Erythroblast (primary cell): ENCODE measurements around the gene IARS2.
"Not testable (repeated sequence)": the region's sequence is repeated elsewhere in the genome, so short reads cannot be mapped to it uniquely, and the experiment has no call there.

Experiments used
- GATA1 ChIP-seq: IDR thresholded peaks from 2 replicates; pipeline ENCODE4 v1.6.1; 2011; ENCODE audit warnings: low read depth, mild to moderate bottlenecking, control low read depth, low read length, moderate library complexity
- POLR2A ChIP-seq: IDR thresholded peaks from 2 replicates; pipeline ENCODE4 v1.6.1; 2011; ENCODE audit warnings: mild to moderate bottlenecking, low read length

- TF ChIP-seq POLR2A, GATA1: not testable (repeated sequence)
These were observed 7.7 kb upstream of the IARS2 start for GRCh38 chr1:220086261-220086686.
